ENCODE measurements around the gene TCF7. TPM values are rescaled to one million over a fixed set of nuclear protein-coding genes. Genes with fewer than 3 reads are reported as not detected.

The TCF7 gene
- total and polyA plus RNA-seq, 2 of the 13 experiments (the other 11 are each of a cell fraction or from before 2014, with no cell fraction given) = 6.3 to 6.8 TPM

DNA sequence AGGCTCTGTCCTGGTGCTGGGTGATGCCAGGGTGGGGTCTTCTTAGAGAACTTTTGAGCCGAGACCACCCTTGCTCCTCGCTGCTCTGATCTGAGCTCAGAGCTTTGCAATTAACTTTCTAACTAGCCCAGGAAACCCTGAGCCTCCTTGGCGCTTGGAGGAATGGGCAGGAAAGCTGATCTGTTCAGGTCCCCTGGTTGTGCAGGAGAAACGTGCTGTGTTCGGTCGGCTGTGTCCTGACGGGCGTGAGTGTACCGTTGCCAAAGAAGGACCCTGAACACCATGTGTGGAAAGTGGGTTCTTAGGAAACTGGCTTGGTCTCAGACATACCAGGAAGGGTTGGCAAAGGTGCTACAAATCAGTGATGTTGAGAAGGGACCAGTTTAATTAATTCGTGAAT, 1.8 kb downstream of the TCF7 start:
- H3K4me3 ChIP-seq (replicated peaks in 1 of 3; ENCODE audit: insufficient read depth in 1 of 3, low read depth in 2 of 3, low read length in 3 of 3) = no peak overlapping the region
- no TSS peak for BruUV-seq (replicated peaks)
- ChIA-PET CTCF (ENCODE audit: low intra/inter-chr PET ratio, low total read pairs) (no interaction called here), POLR2A (interaction anchor here (0.6 to 3.9 kb wide), 3 partner anchors 16 to 747 kb away, joined by 3 to 40 read pairs (median 3); no protein-coding TSS in a partner anchor)
- peak overlapping the region; percentile 77; the same call in 1 of the 2 replicates for H3K4me2 ChIP-seq (ENCODE audit: low read depth, low read length)
- H3K36me3 ChIP-seq (replicated peaks in 1 of 2; ENCODE audit: control insufficient read depth in 1 of 2, insufficient read depth in 2 of 2, low read length in 2 of 2) = peaks cover 3 to 12% of the 10 kb centered on the region in 2 experiments; a peak in 3 of 5 replicates
- in situ Hi-C loops (cut with HindIII; ENCODE audit: extremely low pct_ligation_motif_present, low pct_unique_long_range_greater_than_20kb) (no loop called here), intact Hi-C loops (cut with micrococcal nuclease; ENCODE audit: unreplicated experiment) (no loop called here)
- H3K27me3 ChIP-seq (ENCODE audit: control insufficient read depth in 1 of 2, insufficient read depth in 2 of 2, low read length in 2 of 2) = peaks cover 0 to 18% of the 10 kb centered on the region in 2 experiments; a peak in 2 of 5 replicates
- H3K79me2 ChIP-seq (ENCODE audit: insufficient read depth, low read length) = peaks cover 2% of the 10 kb centered on the region
- no peaks in the 10 kb centered on the region for H4K20me1 ChIP-seq (ENCODE audit: insufficient read depth, low read length)
- no peak overlapping the region for H2AFZ ChIP-seq (ENCODE audit: low read length)
- DNase-seq (ENCODE audit: low spot score) (no peak), FAIRE-seq (no peak), ATAC-seq (no peak)
- 0 out of 2 replicates have a peak overlapping the region, but pooled peaks have one; percentile 21 for H3K9ac ChIP-seq (ENCODE audit: insufficient read depth, low read depth, low read length)
- H3K27ac ChIP-seq (ENCODE audit: extremely low read length, insufficient read depth, low read length) = no peak overlapping the region
- 92% methylated on average over 10 of the region's 10 CpGs for WGBS (ENCODE audit: low lambda C conversion rate)
- H3K9me3 ChIP-seq (ENCODE audit: low read length) = no peaks in the 10 kb centered on the region
- TF ChIP-seq GTF3A (CRISPR knock-in tag; conservative IDR thresholded peaks at IDR 0.05) (no peak), SIX4 (CRISPR knock-in tag; IDR thresholded peaks at IDR 0.05) (no peak), RELA (CRISPR knock-in tag; IDR thresholded peaks at IDR 0.05) (no peak), ZNF253 (CRISPR knock-in tag; IDR thresholded peaks at IDR 0.05; ENCODE audit: borderline replicate concordance) (no peak), ZNF550 (CRISPR knock-in tag; IDR thresholded peaks at IDR 0.05; ENCODE audit: borderline replicate concordance) (no peak), NFE2L1 (CRISPR knock-in tag; IDR thresholded peaks at IDR 0.05; ENCODE audit: borderline replicate concordance) (no peak), THYN1 (CRISPR knock-in tag; IDR thresholded peaks at IDR 0.05; ENCODE audit: borderline replicate concordance, low read depth) (no peak), CBX1 (IDR thresholded peaks at IDR 0.05; ENCODE audit: low read depth) (no peak), ZNF207 (IDR thresholded peaks at IDR 0.05; ENCODE audit: borderline replicate concordance) (no peak), MTA1 (CRISPR knock-in tag; IDR thresholded peaks at IDR 0.05; ENCODE audit: borderline replicate concordance) (no peak)
- TF ChIP-seq, protein P1, sequence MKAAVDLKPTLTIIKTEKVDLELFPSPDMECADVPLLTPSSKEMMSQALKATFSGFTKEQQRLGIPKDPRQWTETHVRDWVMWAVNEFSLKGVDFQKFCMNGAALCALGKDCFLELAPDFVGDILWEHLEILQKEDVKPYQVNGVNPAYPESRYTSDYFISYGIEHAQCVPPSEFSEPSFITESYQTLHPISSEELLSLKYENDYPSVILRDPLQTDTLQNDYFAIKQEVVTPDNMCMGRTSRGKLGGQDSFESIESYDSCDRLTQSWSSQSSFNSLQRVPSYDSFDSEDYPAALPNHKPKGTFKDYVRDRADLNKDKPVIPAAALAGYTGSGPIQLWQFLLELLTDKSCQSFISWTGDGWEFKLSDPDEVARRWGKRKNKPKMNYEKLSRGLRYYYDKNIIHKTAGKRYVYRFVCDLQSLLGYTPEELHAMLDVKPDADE (CRISPR knock-in tag; IDR thresholded peaks at IDR 0.05) = no peak
- TF ChIP-seq, protein P2, sequence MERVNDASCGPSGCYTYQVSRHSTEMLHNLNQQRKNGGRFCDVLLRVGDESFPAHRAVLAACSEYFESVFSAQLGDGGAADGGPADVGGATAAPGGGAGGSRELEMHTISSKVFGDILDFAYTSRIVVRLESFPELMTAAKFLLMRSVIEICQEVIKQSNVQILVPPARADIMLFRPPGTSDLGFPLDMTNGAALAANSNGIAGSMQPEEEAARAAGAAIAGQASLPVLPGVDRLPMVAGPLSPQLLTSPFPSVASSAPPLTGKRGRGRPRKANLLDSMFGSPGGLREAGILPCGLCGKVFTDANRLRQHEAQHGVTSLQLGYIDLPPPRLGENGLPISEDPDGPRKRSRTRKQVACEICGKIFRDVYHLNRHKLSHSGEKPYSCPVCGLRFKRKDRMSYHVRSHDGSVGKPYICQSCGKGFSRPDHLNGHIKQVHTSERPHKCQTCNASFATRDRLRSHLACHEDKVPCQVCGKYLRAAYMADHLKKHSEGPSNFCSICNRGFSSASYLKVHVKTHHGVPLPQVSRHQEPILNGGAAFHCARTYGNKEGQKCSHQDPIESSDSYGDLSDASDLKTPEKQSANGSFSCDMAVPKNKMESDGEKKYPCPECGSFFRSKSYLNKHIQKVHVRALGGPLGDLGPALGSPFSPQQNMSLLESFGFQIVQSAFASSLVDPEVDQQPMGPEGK (CRISPR knock-in tag; IDR thresholded peaks at IDR 0.05) = no peak
- H3K4me1 ChIP-seq (ENCODE audit: insufficient read depth, low read length) = peaks cover 64% of the 10 kb centered on the region

Data from HepG2 (cell line).